ENCODE data around the gene TRAPPC8. TPM values are rescaled to one million over a fixed set of nuclear protein-coding genes. Genes with fewer than 3 reads are reported as not detected.
"Not testable (repeated sequence)": the region's sequence is repeated elsewhere in the genome, so short reads cannot be mapped to it uniquely, and the experiment has no call there.

Gene TRAPPC8
- total RNA-seq, 1 experiment from 2014 or later = 38.0 TPM

DNA sequence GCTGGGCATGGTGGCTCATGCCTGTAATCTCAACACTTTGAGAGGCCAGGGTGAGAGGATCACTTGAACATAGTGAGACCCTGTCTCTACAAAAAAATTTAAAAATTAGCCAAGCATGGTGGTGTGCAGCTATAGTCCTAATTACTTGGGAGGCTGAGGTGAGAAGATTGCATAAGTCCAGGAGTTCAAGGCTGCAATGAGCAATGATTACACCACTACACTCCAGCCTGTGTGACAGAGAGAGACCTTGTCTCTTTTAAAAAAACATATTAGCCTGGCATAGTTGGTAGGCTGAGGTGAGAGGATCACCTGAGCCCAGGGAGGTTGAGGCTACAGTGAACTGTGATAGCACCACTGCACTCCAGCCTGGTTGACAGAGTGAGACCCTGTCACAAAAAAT lies 13.7 kb downstream of the TRAPPC8 start:
- Mint-ChIP-seq H3K9me3 (ENCODE audit: low read depth, unreplicated experiment) (no peaks in the 10 kb centered on the region), H3K27ac (ENCODE audit: unreplicated experiment) (no peak overlapping the region), H3K36me3 (ENCODE audit: insufficient read depth, unreplicated experiment) (peaks cover 36% of the 10 kb centered on the region), H3K4me1 (ENCODE audit: low read depth, unreplicated experiment) (peaks cover 26% of the 10 kb centered on the region), H3K4me3 (ENCODE audit: low read depth, unreplicated experiment) (no peak overlapping the region), H3K27me3 (ENCODE audit: unreplicated experiment) (no peaks in the 10 kb centered on the region)
- TF ChIP-seq CTCF (IDR thresholded peaks at IDR 0.05; ENCODE audit: unreplicated experiment) = no peak
- CTCF ChIA-PET = no interaction called here
- intact Hi-C loops (cut with micrococcal nuclease; ENCODE audit: unreplicated experiment) = no loop called here
- BruUV-seq (replicated peaks) = no TSS peak
- no peak for DNase-seq

DNA sequence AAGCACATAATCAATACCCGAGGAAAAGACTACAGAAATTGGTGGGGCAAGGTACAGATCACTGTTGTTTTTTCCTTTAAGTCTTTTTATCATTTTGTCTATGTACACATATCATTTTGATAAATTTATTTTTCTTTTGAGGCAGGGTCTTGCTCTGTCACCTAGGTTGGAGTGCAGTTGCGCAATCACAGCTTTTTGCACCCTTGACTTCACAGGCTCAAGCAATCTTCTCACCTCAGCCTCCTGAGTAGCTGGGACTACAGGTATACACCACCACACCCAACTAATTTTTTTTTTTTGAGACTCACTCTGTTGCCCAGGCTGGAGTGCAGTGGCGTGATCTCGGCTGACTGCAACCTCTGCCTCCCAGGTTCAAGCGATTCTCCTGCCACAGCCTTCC lies 15.9 kb downstream of the TRAPPC8 start:
- H3K27ac Mint-ChIP-seq (ENCODE audit: unreplicated experiment); H3K27me3 Mint-ChIP-seq (ENCODE audit: unreplicated experiment); H3K9me3 Mint-ChIP-seq (ENCODE audit: low read depth, unreplicated experiment); DNase-seq; intact Hi-C loops (cut with micrococcal nuclease; ENCODE audit: unreplicated experiment); H3K4me3 Mint-ChIP-seq (ENCODE audit: low read depth, unreplicated experiment); BruUV-seq (replicated peaks): not testable (repeated sequence)
- CTCF ChIA-PET = interaction anchor here (0.7 kb wide), 1 partner anchor 35 kb away, joined by 3 read pairs; no protein-coding TSS in a partner anchor
- peaks cover 19% of the 10 kb centered on the region for H3K4me1 Mint-ChIP-seq (ENCODE audit: low read depth, unreplicated experiment)
- H3K36me3 Mint-ChIP-seq (ENCODE audit: insufficient read depth, unreplicated experiment) = peaks cover 28% of the 10 kb centered on the region

DNA sequence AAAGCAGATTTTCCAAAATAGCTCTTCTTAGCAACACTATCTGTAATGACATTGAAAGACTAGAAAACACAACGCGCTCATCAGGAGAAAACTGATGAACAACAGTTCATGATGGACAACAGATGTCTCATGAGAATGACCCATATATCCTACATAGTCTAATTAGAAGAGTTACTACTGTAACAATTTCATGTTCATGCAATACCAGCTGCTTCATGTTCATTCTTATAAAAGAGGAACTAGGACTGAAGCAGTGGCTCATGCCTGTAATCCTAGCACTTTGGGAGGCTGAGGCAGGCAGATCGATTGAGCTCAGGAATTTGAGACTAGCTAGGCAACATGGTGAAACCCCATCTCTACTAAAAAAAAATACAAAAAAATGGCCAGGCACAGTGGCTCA lies 22.7 kb downstream of the TRAPPC8 start:
- intact Hi-C loops (cut with micrococcal nuclease; ENCODE audit: unreplicated experiment) = no loop called here
- peaks cover 1% of the 10 kb centered on the region for H3K36me3 Mint-ChIP-seq (ENCODE audit: insufficient read depth, unreplicated experiment)
- no TSS peak for BruUV-seq (replicated peaks)
- H3K4me1 Mint-ChIP-seq (ENCODE audit: low read depth, unreplicated experiment) = no peaks in the 10 kb centered on the region
- H3K27ac Mint-ChIP-seq (ENCODE audit: unreplicated experiment) = no peak overlapping the region
- no peak for DNase-seq
- no peaks in the 10 kb centered on the region for H3K27me3 Mint-ChIP-seq (ENCODE audit: unreplicated experiment)
- CTCF ChIA-PET = interaction anchor here (0.9 kb wide), 1 partner anchor 130 kb away, joined by 3 read pairs; no protein-coding TSS in a partner anchor
- H3K4me3 Mint-ChIP-seq (ENCODE audit: low read depth, unreplicated experiment) = no peak overlapping the region
- TF ChIP-seq CTCF (IDR thresholded peaks at IDR 0.05; ENCODE audit: unreplicated experiment) = no peak
- H3K9me3 Mint-ChIP-seq (ENCODE audit: low read depth, unreplicated experiment) = no peaks in the 10 kb centered on the region

DNA sequence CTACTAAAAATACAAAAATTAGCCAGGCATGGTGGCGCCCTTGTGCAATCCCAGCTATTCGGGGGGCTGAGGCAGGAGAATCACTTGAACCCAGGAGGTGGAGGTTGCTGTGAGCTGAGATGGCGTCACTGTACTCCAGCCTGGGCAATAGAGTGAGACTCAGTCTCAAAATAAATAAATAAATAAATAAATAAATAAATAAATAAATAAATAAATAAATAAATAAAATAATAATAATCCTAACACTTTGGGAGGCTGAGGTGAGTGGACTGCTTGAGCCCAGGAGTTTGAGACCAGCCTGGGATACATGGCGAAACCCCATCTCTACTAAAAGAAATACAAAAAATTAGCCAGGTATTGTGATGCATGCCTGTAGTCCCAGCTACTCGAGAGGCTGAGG lies 23.6 kb downstream of the TRAPPC8 start:
- H3K9me3 Mint-ChIP-seq (ENCODE audit: low read depth, unreplicated experiment); H3K27ac Mint-ChIP-seq (ENCODE audit: unreplicated experiment); H3K27me3 Mint-ChIP-seq (ENCODE audit: unreplicated experiment); H3K4me1 Mint-ChIP-seq (ENCODE audit: low read depth, unreplicated experiment); DNase-seq; H3K4me3 Mint-ChIP-seq (ENCODE audit: low read depth, unreplicated experiment); BruUV-seq (replicated peaks); CTCF ChIA-PET; intact Hi-C loops (cut with micrococcal nuclease; ENCODE audit: unreplicated experiment): not testable (repeated sequence)
- H3K36me3 Mint-ChIP-seq (ENCODE audit: insufficient read depth, unreplicated experiment) = peaks cover 10% of the 10 kb centered on the region

DNA sequence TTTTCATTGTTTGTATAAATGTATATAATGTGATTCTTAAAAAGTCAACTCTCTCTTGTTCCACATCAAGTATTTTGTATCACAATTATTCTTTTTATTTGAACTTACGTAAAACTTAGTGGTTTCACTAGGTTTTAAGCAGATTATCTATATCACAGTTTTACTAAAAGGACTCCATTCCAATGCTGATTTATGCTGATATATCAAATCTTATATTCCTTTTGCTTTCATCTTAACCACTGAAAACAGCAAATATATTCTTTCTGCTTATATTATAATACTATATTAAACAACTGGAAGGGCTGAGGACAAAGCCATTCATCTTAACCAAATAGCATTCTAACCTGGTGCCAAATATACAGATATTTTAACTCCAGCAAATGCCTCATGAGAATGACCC lies 24.2 kb downstream of the TRAPPC8 start:
- BruUV-seq (replicated peaks) = no TSS peak
- peaks cover 10% of the 10 kb centered on the region for H3K36me3 Mint-ChIP-seq (ENCODE audit: insufficient read depth, unreplicated experiment)
- TF ChIP-seq CTCF (IDR thresholded peaks at IDR 0.05; ENCODE audit: unreplicated experiment) = no peak
- H3K9me3 Mint-ChIP-seq (ENCODE audit: low read depth, unreplicated experiment) = no peaks in the 10 kb centered on the region
- no peak for DNase-seq
- CTCF ChIA-PET = no interaction called here
- intact Hi-C loops (cut with micrococcal nuclease; ENCODE audit: unreplicated experiment) = no loop called here
- no peaks in the 10 kb centered on the region for H3K4me1 Mint-ChIP-seq (ENCODE audit: low read depth, unreplicated experiment)
- H3K27me3 Mint-ChIP-seq (ENCODE audit: unreplicated experiment) = no peaks in the 10 kb centered on the region
- no peak overlapping the region for H3K4me3 Mint-ChIP-seq (ENCODE audit: low read depth, unreplicated experiment)
- H3K27ac Mint-ChIP-seq (ENCODE audit: unreplicated experiment) = no peak overlapping the region

All from Calu3 (cell line).